Measurements from ENCODE around the gene PKD1.

The PKD1 gene

GRCh38 chr16:2074071-2074470 is 61.6 kb downstream of the PKD1 start:
- no peak for DNase-seq (ENCODE audit: low read depth)

GRCh38 chr16:2072926-2073325 is 62.8 kb downstream of the PKD1 start:
- no peak for DNase-seq (ENCODE audit: low read depth)

GRCh38 chr16:2071454-2072202 is 64.1 kb downstream of the PKD1 start:
- no peak for DNase-seq (ENCODE audit: low read depth)

GRCh38 chr16:2070576-2071453 is 64.9 kb downstream of the PKD1 start:
- no peak for DNase-seq (ENCODE audit: low read depth)

GRCh38 chr16:2066139-2066538 is 69.6 kb downstream of the PKD1 start:
- DNase-seq (ENCODE audit: low read depth): no peak

GRCh38 chr16:2064368-2064945 is 71.2 kb downstream of the PKD1 start:
- DNase-seq (ENCODE audit: low read depth): no peak

GRCh38 chr16:2063861-2064260 is 71.8 kb downstream of the PKD1 start:
- DNase-seq (ENCODE audit: low read depth): no peak

GRCh38 chr16:2062801-2063200 is 72.9 kb downstream of the PKD1 start:
- DNase-seq (ENCODE audit: low read depth): no peak

GRCh38 chr16:2061526-2061925 is 74.2 kb downstream of the PKD1 start:
- DNase-seq (ENCODE audit: low read depth): no peak

- DNase-seq (ENCODE audit: low read depth): no peak
Observed at GRCh38 chr16:2061023-2061422, 74.7 kb downstream of the PKD1 start.

- DNase-seq (ENCODE audit: low read depth): no peak
Observed at GRCh38 chr16:2060346-2060745, 75.4 kb downstream of the PKD1 start.

- no peak for DNase-seq (ENCODE audit: low read depth)
Observed at GRCh38 chr16:2058872-2059271, 76.8 kb downstream of the PKD1 start.

- DNase-seq (ENCODE audit: low read depth): no peak
Observed at GRCh38 chr16:2058420-2058819, 77.3 kb downstream of the PKD1 start.

- no peak for DNase-seq (ENCODE audit: low read depth)
Observed at GRCh38 chr16:2057438-2057837, 78.3 kb downstream of the PKD1 start.

- no peak for DNase-seq (ENCODE audit: low read depth)
Observed at GRCh38 chr16:2056681-2057407, 78.9 kb downstream of the PKD1 start.

GRCh38 chr16:2056077-2056476 is 79.6 kb downstream of the PKD1 start:
- no peak for DNase-seq (ENCODE audit: low read depth)

- no peak for DNase-seq (ENCODE audit: low read depth)
Observed at GRCh38 chr16:2054543-2055245, 81.0 kb downstream of the PKD1 start.

- no peak for DNase-seq (ENCODE audit: low read depth)
Observed at GRCh38 chr16:2053897-2054296, 81.8 kb downstream of the PKD1 start.

GRCh38 chr16:2053211-2053610 is 82.5 kb downstream of the PKD1 start:
- DNase-seq (ENCODE audit: low read depth): no peak

- DNase-seq (ENCODE audit: low read depth): no peak
Observed at GRCh38 chr16:2048116-2048543, 87.6 kb downstream of the PKD1 start.

GRCh38 chr16:2047330-2048115 is 88.2 kb downstream of the PKD1 start, which contains the start of the genes NTHL1 and TSC2:
TSS of gene NTHL1 (minus strand) at chr16:2047834. CDS start at chr16:2047823, 11 bp downstream.
TSS of gene TSC2 (plus strand) at chr16:2047985. CDS start at chr16:2048616, 631 bp downstream.
- peak; percentile 95 for DNase-seq (ENCODE audit: low read depth)

All from activated T-cell treated with anti-CD3 and anti-CD28 coated beads for 48 hours (primary cell).